Prostate gland (tissue), 2 donors: ENCODE measurements around the gene DGKI. TPM values are rescaled to one million over a fixed set of nuclear protein-coding genes. Genes with fewer than 3 reads are reported as not detected.

ENCODE experiments used
- DNase-seq: peaks from one replicate; pipeline ENCODE4 v3.0.0-alpha.2; 2019; ENCODE audit warnings: low spot score
- H3K27ac ChIP-seq, 2 donors: fragments of 200-600 bp; sonication (generic); 2 replicates each; pipeline ENCODE4 v1.5.1; 2017 to 2019
- H3K27me3 ChIP-seq: fragments of 200-600 bp; sonication (generic); replicated peaks from 2 replicates; pipeline ENCODE4 v1.5.1; 2019; ENCODE audit not compliant: insufficient read depth
- H3K36me3 ChIP-seq, 2 donors: fragments of 200-600 bp; sonication (generic); 1 replicate in 1 of 2; 2 replicates in 1 of 2; pipeline versions ENCODE4 v1.5.1 to v1.8.1; 2017 to 2019
- H3K4me1 ChIP-seq: fragments of 200-600 bp; sonication (generic); replicated peaks from 2 replicates; pipeline ENCODE4 v1.5.1; 2019
- H3K4me3 ChIP-seq, 2 donors: fragments of 200-600 bp; sonication (generic); 2 replicates each; pipeline ENCODE4 v1.5.1; 2017 to 2019
- H3K9me3 ChIP-seq: fragments of 200-600 bp; sonication (generic); 2 replicates; pipeline ENCODE4 v1.5.1; 2017
- POLR2A ChIP-seq: fragments of 450-650 bp; IDR thresholded peaks from one replicate; pipeline ENCODE4 v1.6.1; 2016; ENCODE audit warnings: antibody characterized with exemption, mild to moderate bottlenecking
- POLR2AphosphoS5 ChIP-seq: sonication (generic); formaldehyde crosslinking; IDR thresholded peaks from one replicate; pipeline ENCODE4 v1.6.1; 2017; ENCODE audit warnings: antibody characterized with exemption
- WGBS: methylation state at CpG from one replicate; pipeline ENCODE4 v1.1.5; 2018; 5-methylcytosine and 5-hydroxymethylcytosine counted together
- intact Hi-C: fragments of 100-400 bp; cut with DNase I; formaldehyde crosslinking; loops from one replicate; pipeline ENCODE4 v1.14.2; 2022
- total RNA-seq, 2 donors: library from RNA; depleted of rRNA; stranded (reverse); fragments of >200 nt; gene quantifications; one replicate each; pipeline ENCODE4 v1.1.0, GENCODE V29; 2016
- TF ChIP-seq, protein P1 (sequence below), 4 experiments: fragments of 200-600 bp in 2 of 4; fragments of 450-650 bp in 2 of 4; sonication (generic) in 2 of 4; IDR thresholded peaks; 1 replicate in 3 of 4; 2 replicates in 1 of 4; pipeline ENCODE4 v1.5.1; 2016 to 2019; ENCODE audit warnings: antibody characterized with exemption in 4 of 4, mild to moderate bottlenecking in 2 of 4, moderate library complexity in 2 of 4

The DGKI gene
- total RNA-seq, 2 donors from 2014 or later: 0.32 to 1.5 TPM

- no peak overlapping the region for H3K27ac ChIP-seq
- 85% methylated on average over 1 of the region's 1 CpG for WGBS
- H3K9me3 ChIP-seq: no peaks in the 10 kb centered on the region
- intact Hi-C loops: no loop called here
- TF ChIP-seq POLR2AphosphoS5: no peak
- no peaks in the 10 kb centered on the region for H3K36me3 ChIP-seq
- no peak overlapping the region for H3K4me3 ChIP-seq
- H3K4me1 ChIP-seq: no peaks in the 10 kb centered on the region
- no peaks in the 10 kb centered on the region for H3K27me3 ChIP-seq
- no peak for DNase-seq
Measured at GRCh38 chr7:137828456-137828855, 18.3 kb downstream of the DGKI start.

- TF ChIP-seq POLR2A (no peak), POLR2AphosphoS5 (no peak)
- TF ChIP-seq, protein P1, sequence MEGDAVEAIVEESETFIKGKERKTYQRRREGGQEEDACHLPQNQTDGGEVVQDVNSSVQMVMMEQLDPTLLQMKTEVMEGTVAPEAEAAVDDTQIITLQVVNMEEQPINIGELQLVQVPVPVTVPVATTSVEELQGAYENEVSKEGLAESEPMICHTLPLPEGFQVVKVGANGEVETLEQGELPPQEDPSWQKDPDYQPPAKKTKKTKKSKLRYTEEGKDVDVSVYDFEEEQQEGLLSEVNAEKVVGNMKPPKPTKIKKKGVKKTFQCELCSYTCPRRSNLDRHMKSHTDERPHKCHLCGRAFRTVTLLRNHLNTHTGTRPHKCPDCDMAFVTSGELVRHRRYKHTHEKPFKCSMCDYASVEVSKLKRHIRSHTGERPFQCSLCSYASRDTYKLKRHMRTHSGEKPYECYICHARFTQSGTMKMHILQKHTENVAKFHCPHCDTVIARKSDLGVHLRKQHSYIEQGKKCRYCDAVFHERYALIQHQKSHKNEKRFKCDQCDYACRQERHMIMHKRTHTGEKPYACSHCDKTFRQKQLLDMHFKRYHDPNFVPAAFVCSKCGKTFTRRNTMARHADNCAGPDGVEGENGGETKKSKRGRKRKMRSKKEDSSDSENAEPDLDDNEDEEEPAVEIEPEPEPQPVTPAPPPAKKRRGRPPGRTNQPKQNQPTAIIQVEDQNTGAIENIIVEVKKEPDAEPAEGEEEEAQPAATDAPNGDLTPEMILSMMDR (IDR thresholded peaks at IDR 0.05): no peak
- no peak for DNase-seq
- 92% methylated on average over 3 of the region's 3 CpGs for WGBS
- Histone ChIP-seq H3K27ac (no peak overlapping the region), H3K4me1 (no peaks in the 10 kb centered on the region), H3K9me3 (no peaks in the 10 kb centered on the region), H3K4me3 (no peak overlapping the region), H3K27me3 (no peaks in the 10 kb centered on the region), H3K36me3 (no peaks in the 10 kb centered on the region)
- intact Hi-C loops: no loop called here
Measured at GRCh38 chr7:137825489-137825888, 21.3 kb downstream of the DGKI start.

- intact Hi-C loops: no loop called here
- no peaks in the 10 kb centered on the region for H3K27me3 ChIP-seq
- H3K4me1 ChIP-seq: no peaks in the 10 kb centered on the region
- H3K4me3 ChIP-seq: no peak overlapping the region
- H3K27ac ChIP-seq: no peak overlapping the region
- no peaks in the 10 kb centered on the region for H3K36me3 ChIP-seq
- TF ChIP-seq, protein P1 (IDR thresholded peaks at IDR 0.05): no peak
- TF ChIP-seq POLR2A (no peak), POLR2AphosphoS5 (no peak)
- 32% methylated on average over 8 of the region's 8 CpGs for WGBS
- H3K9me3 ChIP-seq: no peaks in the 10 kb centered on the region
- DNase-seq: peak; percentile 6
Measured at GRCh38 chr7:137820677-137821420, 25.9 kb downstream of the DGKI start.

GRCh38 chr7:137820156-137820555, 26.6 kb downstream of the DGKI start:
- Histone ChIP-seq H3K4me3 (no peak overlapping the region), H3K36me3 (no peaks in the 10 kb centered on the region), H3K9me3 (no peaks in the 10 kb centered on the region), H3K4me1 (no peaks in the 10 kb centered on the region), H3K27ac (no peak overlapping the region), H3K27me3 (no peaks in the 10 kb centered on the region)
- WGBS: 86% methylated on average over 2 of the region's 2 CpGs
- intact Hi-C loops: no loop called here
- TF ChIP-seq POLR2AphosphoS5 (no peak), POLR2A (no peak)
- TF ChIP-seq, protein P1 (IDR thresholded peaks at IDR 0.05): no peak
- no peak for DNase-seq

DNA sequence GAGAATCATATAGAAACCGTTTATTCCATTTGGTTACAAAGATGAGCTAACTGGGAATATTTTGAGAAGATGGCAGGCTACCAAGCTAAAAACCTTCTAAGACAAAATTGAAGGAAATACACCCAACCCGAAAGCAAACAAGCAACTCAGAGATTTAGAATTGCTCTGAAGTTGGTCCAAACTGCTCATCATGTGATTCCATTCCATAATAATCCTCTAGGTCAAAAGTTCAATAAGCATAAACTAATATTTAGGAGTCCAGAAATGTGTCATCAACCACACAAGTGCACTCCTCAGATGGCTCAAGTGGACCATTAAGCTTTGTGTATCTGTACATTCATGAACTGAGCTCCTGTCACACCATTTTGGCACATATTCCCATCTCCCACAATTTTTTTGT, 28.7 kb downstream of the DGKI start:
- no peak for DNase-seq
- no peaks in the 10 kb centered on the region for H3K9me3 ChIP-seq
- H3K36me3 ChIP-seq: no peaks in the 10 kb centered on the region
- H3K4me1 ChIP-seq: no peaks in the 10 kb centered on the region
- 72% methylated on average over 2 of the region's 2 CpGs for WGBS
- H3K27me3 ChIP-seq: no peaks in the 10 kb centered on the region
- TF ChIP-seq POLR2A (no peak), POLR2AphosphoS5 (no peak)
- TF ChIP-seq, protein P1 (IDR thresholded peaks at IDR 0.05): no peak
- intact Hi-C loops: no loop called here
- H3K4me3 ChIP-seq: no peak overlapping the region
- H3K27ac ChIP-seq: no peak overlapping the region
